Body of pancreas (tissue), 4 donors: ENCODE measurements around the gene IL37. TPM values are rescaled to one million over a fixed set of nuclear protein-coding genes. Genes with fewer than 3 reads are reported as not detected.

Source experiments
- ATAC-seq: fragments of 150-250 bp; one replicate; pipeline ENCODE4 v1.9.1; 2016
- DNase-seq, 4 donors: peaks; one replicate each; pipeline ENCODE4 v3.0.0-alpha.2; 2019
- H3K27ac ChIP-seq, 4 donors: fragments of 200-600 bp; sonication (generic); 1 replicate in 3 of 4; 2 replicates in 1 of 4; pipeline versions ENCODE4 v1.5.1 to v1.6.1; 2016 to 2019; ENCODE audit warnings: mild to moderate bottlenecking in 1 of 4, mixed read lengths in 1 of 4, moderate library complexity in 1 of 4
- H3K27me3 ChIP-seq, 2 donors: fragments of 200-600 bp; sonication (generic); one replicate each; pipeline ENCODE4 v1.6.0; 2016; ENCODE audit warnings: mild to moderate bottlenecking in 1 of 2
- H3K36me3 ChIP-seq, 2 donors: fragments of 200-600 bp; sonication (generic); replicated peaks in 1 of 2; 2 replicates each; pipeline ENCODE4 v1.5.1; 2016; ENCODE audit warnings: low read depth in 2 of 2; ENCODE audit not compliant: insufficient read depth in 1 of 2
- H3K4me1 ChIP-seq: fragments of 200-600 bp; sonication (generic); one replicate; pipeline ENCODE4 v1.6.0; 2016
- H3K4me3 ChIP-seq, 2 donors: fragments of 200-600 bp; sonication (generic); 1 replicate in 1 of 2; 2 replicates in 1 of 2; pipeline ENCODE4 v1.5.1; 2016 to 2019
- H3K9me3 ChIP-seq, 3 donors: fragments of 200-600 bp; sonication (generic); 1 replicate in 2 of 3; 2 replicates in 1 of 3; pipeline ENCODE4 v1.5.1; 2016
- POLR2A ChIP-seq, 3 donors: fragments of 450-650 bp; IDR thresholded peaks; one replicate each; pipeline ENCODE4 v1.6.1; 2016; ENCODE audit warnings: antibody characterized with exemption in 3 of 3, mild to moderate bottlenecking in 2 of 3
- WGBS, 2 donors: methylation state at CpG; one replicate each; pipeline ENCODE4 v1.1.5; 2017; 5-methylcytosine and 5-hydroxymethylcytosine counted together
- intact Hi-C: fragments of 100-400 bp; cut with DNase I; formaldehyde crosslinking; loops from one replicate; pipeline ENCODE4 v1.15.1; 2023
- total RNA-seq, 2 donors: library from RNA; depleted of rRNA; stranded (reverse); fragments of >200 nt; gene quantifications; one replicate each; pipeline ENCODE4 v1.1.0, GENCODE V29; 2016
- TF ChIP-seq, protein P1 (sequence below), 7 experiments: fragments of 450-650 bp in 4 of 7; fragments of 200-600 bp in 3 of 7; sonication (generic) in 3 of 7; IDR thresholded peaks; one replicate each; pipeline ENCODE4 v1.5.1; 2016 to 2019; ENCODE audit warnings: antibody characterized with exemption in 7 of 7

The IL37 gene
- total RNA-seq, 2 donors from 2014 or later: not detected

DNA sequence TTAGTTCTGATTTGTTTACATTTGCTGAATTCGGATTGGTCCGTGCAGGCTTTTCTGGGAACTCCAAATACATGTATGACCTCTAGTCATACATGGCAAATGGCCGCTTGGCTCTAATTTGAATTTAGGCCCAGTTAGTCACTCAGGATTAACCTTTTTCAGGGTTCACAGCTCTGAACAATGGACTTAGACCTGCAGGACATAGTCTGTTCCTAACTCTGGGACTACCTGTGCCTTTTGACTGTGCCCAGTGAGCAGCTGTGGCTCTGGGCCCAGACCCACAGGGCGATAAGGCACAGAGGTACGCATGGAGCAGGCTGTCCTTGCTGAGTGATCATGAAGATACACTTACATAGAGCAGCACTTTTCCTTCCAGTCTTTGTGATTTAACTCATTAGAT lies 28.5 kb downstream of the IL37 start:
- DNase-seq (peak in 2 of 4 donors; percentile 8 to 33), ATAC-seq (no peak)
- H3K4me1 ChIP-seq: no peaks in the 10 kb centered on the region
- intact Hi-C loops: no loop called here
- 64 to 76% methylated on average over 5 of the region's 5 CpGs for WGBS, 2 donors
- H3K9me3 ChIP-seq: no peaks in the 10 kb centered on the region
- no peaks in the 10 kb centered on the region for H3K27me3 ChIP-seq
- no peak for TF ChIP-seq POLR2A (IDR thresholded peaks at IDR 0.05)
- TF ChIP-seq, protein P1, sequence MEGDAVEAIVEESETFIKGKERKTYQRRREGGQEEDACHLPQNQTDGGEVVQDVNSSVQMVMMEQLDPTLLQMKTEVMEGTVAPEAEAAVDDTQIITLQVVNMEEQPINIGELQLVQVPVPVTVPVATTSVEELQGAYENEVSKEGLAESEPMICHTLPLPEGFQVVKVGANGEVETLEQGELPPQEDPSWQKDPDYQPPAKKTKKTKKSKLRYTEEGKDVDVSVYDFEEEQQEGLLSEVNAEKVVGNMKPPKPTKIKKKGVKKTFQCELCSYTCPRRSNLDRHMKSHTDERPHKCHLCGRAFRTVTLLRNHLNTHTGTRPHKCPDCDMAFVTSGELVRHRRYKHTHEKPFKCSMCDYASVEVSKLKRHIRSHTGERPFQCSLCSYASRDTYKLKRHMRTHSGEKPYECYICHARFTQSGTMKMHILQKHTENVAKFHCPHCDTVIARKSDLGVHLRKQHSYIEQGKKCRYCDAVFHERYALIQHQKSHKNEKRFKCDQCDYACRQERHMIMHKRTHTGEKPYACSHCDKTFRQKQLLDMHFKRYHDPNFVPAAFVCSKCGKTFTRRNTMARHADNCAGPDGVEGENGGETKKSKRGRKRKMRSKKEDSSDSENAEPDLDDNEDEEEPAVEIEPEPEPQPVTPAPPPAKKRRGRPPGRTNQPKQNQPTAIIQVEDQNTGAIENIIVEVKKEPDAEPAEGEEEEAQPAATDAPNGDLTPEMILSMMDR (IDR thresholded peaks at IDR 0.05): no peak
- H3K36me3 ChIP-seq: no peaks in the 10 kb centered on the region
- no peak overlapping the region for H3K27ac ChIP-seq
- H3K4me3 ChIP-seq: no peak overlapping the region

DNA sequence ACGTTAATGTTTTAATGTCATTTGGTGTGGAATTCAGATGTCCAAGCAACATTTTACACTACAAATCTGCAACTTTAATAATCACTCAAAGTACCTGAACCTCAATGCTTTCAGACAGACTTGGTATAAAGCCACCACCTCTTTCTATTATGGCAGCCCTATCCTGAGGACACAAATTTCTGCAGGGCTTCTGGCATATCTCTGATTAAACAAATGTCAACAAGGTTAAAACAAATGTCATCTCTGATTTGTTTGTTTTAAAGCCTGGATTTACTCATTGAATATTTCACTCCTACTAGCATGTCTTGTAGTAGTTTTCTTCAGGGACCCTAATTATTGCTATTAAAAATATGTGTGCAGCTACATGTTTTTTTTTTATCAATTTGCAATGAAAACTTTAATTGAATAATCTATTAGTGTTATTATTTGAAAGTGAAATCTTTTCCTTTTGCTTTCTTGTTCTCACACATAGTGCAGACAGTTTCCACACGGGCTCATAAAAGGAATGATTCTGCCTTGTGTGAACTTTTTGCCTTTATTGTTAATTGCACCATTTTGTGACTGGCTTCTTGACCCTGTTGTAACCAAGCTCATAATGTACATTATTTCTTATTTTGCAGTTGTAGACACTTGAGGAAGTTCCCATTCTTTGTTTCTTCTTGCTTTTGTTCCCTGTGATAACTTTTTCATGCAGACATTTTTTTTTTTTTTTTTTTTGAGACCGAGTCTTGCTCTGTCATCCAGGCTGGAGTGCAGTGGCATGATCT lies 30.1 kb downstream of the IL37 start:
- H3K36me3 ChIP-seq: no peaks in the 10 kb centered on the region
- H3K4me3 ChIP-seq: no peak overlapping the region
- 67 to 80% methylated on average over 3 of the region's 3 CpGs for WGBS, 2 donors
- DNase-seq (no peak), ATAC-seq (no peak)
- intact Hi-C loops: no loop called here
- TF ChIP-seq, protein P1 (IDR thresholded peaks at IDR 0.05): no peak
- TF ChIP-seq POLR2A (IDR thresholded peaks at IDR 0.05): no peak
- H3K9me3 ChIP-seq: peaks cover 0 to 9% (median 0%) of the 10 kb centered on the region in 3 donors
- no peaks in the 10 kb centered on the region for H3K4me1 ChIP-seq
- H3K27me3 ChIP-seq: no peaks in the 10 kb centered on the region
- H3K27ac ChIP-seq: no peak overlapping the region

DNA sequence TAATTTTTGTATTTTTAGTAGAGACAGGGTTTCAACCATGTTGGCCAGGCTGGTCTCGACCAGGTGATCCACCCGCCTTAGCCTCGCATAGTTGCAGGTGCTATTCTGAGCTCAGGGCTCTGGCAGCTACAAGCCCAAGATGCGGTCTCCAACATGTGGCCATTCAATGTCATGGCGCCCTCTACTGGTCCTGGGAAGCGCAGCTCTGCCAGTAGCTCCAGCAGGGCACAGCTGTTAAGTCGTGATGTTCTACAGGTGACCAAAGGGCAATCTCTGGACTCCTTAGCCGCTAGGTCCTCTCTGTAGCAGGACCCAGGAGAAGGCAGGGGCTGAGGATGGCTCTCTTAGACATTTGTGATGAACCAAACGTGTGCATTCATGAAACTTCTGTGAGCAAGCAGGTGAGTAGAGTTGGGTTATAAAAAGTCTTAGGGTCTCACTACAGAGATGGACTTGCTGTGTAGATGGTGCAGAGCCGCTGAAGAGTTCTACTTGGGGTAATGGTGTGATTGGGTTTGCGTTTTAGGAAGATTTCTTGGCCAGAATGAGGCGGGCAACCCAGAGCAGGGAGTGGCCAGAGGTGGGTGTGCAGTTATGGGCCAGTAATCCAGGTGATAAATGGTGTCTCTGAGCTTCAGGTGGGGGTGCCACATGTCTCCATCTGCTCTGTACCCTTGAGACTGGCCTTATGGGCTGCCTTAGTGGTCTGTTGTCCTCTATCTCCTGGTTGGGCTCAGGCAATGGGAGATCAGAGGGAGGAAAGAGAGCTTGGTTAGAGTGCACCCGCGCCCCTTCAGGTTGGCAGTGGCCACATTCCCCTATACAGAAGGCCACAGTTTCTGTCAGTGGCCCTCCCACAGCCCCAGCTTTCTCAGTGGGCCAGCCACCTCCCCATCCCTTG lies 31.0 kb downstream of the IL37 start:
- Histone ChIP-seq H3K4me1 (no peaks in the 10 kb centered on the region), H3K27ac (no peak overlapping the region), H3K9me3 (peaks cover 0 to 9% (median 0%) of the 10 kb centered on the region in 3 donors), H3K36me3 (no peaks in the 10 kb centered on the region), H3K4me3 (no peak overlapping the region), H3K27me3 (no peaks in the 10 kb centered on the region)
- WGBS, 2 donors: 26 to 29% methylated on average over 11 to 14 of the region's 14 CpGs
- TF ChIP-seq, protein P1 (IDR thresholded peaks at IDR 0.05): peak; percentile 9 to 65 (median 54)
- TF ChIP-seq POLR2A (IDR thresholded peaks at IDR 0.05): no peak
- ATAC-seq (peak; percentile 55), DNase-seq (peak; percentile 58 to 74 (median 68))
- intact Hi-C loops: no loop called here

DNA sequence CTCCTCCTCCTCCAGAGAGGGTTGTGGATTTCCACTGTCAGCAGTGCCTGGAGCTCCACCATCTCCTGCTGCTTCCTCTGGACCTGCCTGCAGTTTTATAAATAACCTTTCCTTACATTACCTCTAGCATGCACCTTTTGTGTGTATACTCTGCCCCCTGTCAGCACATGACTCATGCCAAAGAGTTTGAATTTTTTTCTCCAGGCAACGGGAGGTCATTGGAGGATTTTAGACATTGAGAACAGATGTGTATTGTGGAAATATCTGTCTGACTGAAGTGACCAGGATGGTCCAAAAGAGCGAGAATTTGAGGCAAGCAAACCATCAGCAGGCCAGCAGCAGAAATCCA lies 31.7 kb downstream of the IL37 start:
- intact Hi-C loops: no loop called here
- Histone ChIP-seq H3K9me3 (peaks cover 0 to 11% (median 0%) of the 10 kb centered on the region in 3 donors), H3K4me3 (no peak overlapping the region), H3K36me3 (no peaks in the 10 kb centered on the region), H3K4me1 (no peaks in the 10 kb centered on the region), H3K27me3 (no peaks in the 10 kb centered on the region), H3K27ac (no peak overlapping the region)
- no peak for ATAC-seq
- DNase-seq: no peak
- 44 to 52% methylated on average over 2 of the region's 2 CpGs for WGBS, 2 donors
- TF ChIP-seq POLR2A (IDR thresholded peaks at IDR 0.05): no peak
- TF ChIP-seq, protein P1 (IDR thresholded peaks at IDR 0.05): no peak
